ENCODE data around the gene MBNL2. TPM values are rescaled to one million over a fixed set of nuclear protein-coding genes. Genes with fewer than 3 reads are reported as not detected.

The MBNL2 gene
- total RNA-seq, 2 donors from 2014 or later, result 59.6 to 67.7 TPM

DNA sequence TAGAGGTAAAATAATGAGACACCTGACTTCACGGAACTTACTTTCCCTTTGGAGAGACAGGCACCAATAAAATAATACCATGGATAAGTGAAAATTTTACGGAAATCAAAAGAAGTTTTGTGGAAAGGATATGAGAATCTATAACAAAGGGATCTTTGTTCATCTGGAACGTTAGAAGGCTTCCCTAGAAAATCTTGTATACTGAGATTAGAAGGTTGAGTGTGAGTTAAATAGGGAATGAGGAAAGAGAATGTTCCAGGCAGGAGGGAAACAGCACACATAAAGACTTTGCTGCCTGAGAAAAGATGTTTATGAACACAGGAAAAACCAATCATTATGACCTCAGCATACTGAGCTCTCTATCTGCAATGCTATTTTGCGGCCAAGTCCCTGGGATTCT lies 192.3 kb downstream of the MBNL2 start:
- TF ChIP-seq, protein P1, sequence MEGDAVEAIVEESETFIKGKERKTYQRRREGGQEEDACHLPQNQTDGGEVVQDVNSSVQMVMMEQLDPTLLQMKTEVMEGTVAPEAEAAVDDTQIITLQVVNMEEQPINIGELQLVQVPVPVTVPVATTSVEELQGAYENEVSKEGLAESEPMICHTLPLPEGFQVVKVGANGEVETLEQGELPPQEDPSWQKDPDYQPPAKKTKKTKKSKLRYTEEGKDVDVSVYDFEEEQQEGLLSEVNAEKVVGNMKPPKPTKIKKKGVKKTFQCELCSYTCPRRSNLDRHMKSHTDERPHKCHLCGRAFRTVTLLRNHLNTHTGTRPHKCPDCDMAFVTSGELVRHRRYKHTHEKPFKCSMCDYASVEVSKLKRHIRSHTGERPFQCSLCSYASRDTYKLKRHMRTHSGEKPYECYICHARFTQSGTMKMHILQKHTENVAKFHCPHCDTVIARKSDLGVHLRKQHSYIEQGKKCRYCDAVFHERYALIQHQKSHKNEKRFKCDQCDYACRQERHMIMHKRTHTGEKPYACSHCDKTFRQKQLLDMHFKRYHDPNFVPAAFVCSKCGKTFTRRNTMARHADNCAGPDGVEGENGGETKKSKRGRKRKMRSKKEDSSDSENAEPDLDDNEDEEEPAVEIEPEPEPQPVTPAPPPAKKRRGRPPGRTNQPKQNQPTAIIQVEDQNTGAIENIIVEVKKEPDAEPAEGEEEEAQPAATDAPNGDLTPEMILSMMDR (IDR thresholded peaks at IDR 0.05), result no peak
- H3K4me1 ChIP-seq (ENCODE audit: control insufficient read depth in 1 of 2, low read depth in 2 of 2), result no peaks in the 10 kb centered on the region
- no peaks in the 10 kb centered on the region for H3K27me3 ChIP-seq (replicated peaks; ENCODE audit: insufficient read depth)
- no peaks in the 10 kb centered on the region for H3K36me3 ChIP-seq
- H3K27ac ChIP-seq, result no peak overlapping the region
- no peaks in the 10 kb centered on the region for H3K9me3 ChIP-seq
- H3K4me3 ChIP-seq, result no peak overlapping the region
- ATAC-seq (ENCODE audit: insufficient number of reproducible peaks, low FRiP score, low read depth) (no peak), DNase-seq (ENCODE audit: low spot score) (no peak)

DNA sequence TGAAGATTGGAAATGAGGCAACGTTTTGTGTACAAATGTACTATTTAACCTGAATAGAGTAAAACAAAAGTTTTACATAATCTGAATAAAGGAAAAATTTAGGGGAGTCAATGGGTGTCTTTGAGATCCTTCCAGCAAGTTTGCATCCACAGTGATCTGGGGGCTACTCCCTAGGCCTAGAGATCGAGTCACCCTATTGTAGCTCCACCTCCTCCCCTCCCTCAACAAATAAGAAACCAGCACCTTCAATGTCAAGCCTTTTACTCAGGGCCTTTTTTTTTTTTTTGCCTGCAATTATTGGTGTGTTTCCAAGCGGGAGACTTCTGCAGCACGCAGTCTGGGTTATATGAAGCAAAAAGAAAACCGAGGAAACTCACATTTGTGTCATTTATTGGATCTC lies 195.6 kb downstream of the MBNL2 start:
- no peak overlapping the region for H3K4me3 ChIP-seq
- H3K9me3 ChIP-seq, result no peaks in the 10 kb centered on the region
- H3K4me1 ChIP-seq (ENCODE audit: control insufficient read depth in 1 of 2, low read depth in 2 of 2), result peaks cover 2 to 7% of the 10 kb centered on the region in 2 donors
- TF ChIP-seq, protein P1 (IDR thresholded peaks at IDR 0.05), result no peak
- H3K27me3 ChIP-seq (replicated peaks; ENCODE audit: insufficient read depth), result no peaks in the 10 kb centered on the region
- DNase-seq (ENCODE audit: low spot score) (no peak), ATAC-seq (ENCODE audit: insufficient number of reproducible peaks, low FRiP score, low read depth) (no peak)
- no peak overlapping the region for H3K27ac ChIP-seq
- H3K36me3 ChIP-seq, result no peaks in the 10 kb centered on the region

GRCh38 chr13:97422118-97423054 lies 200.3 kb downstream of the MBNL2 start:
- ATAC-seq (ENCODE audit: insufficient number of reproducible peaks, low FRiP score, low read depth) (peak; percentile 33), DNase-seq (ENCODE audit: low spot score) (no peak)
- H3K4me1 ChIP-seq (ENCODE audit: control insufficient read depth in 1 of 2, low read depth in 2 of 2), result peaks cover 12 to 25% of the 10 kb centered on the region in 2 donors
- no peak overlapping the region for H3K27ac ChIP-seq
- TF ChIP-seq, protein P1 (IDR thresholded peaks at IDR 0.05), result no peak
- no peaks in the 10 kb centered on the region for H3K27me3 ChIP-seq (replicated peaks; ENCODE audit: insufficient read depth)
- H3K9me3 ChIP-seq, result no peaks in the 10 kb centered on the region
- no peaks in the 10 kb centered on the region for H3K36me3 ChIP-seq
- H3K4me3 ChIP-seq, result no peak overlapping the region

DNA sequence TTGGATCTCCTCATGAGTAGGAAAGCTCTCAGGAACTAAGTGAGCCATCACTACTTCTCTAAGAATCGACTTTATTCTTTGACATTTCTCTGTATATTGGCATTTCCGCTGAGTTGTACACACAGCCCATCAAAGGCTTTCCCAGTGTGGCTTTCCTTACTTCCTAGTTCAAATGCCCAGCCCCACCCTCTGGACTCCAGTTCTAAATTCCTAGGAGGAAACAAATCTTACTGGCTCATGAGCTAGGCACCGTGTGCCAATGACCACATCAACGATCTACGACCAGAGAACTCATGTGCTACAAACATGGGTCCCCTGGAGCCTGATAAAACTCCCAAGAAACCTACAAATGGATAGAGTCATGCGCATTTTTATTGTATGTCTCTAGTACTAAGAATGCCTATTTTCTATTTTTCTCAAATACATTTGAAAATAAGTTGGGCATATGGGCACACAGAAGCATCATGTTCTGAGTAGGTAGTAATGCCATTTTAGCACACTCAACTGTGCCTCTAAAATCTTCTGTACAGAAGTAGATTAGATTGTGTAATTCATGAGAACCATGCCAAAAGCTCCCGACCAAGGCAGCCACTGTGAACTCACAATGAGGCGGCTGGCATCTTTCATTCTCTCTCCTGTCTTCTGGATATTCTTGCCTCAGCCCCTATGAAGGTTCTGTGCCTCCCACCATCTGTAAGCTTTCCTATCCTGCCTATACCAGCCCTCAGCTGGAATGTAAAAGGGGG lies 201.3 kb downstream of the MBNL2 start:
- no peak for ATAC-seq (ENCODE audit: insufficient number of reproducible peaks, low FRiP score, low read depth)
- TF ChIP-seq, protein P1 (IDR thresholded peaks at IDR 0.05), result no peak
- no peak overlapping the region for H3K27ac ChIP-seq

GRCh38 chr13:97425590-97425989 lies 203.5 kb downstream of the MBNL2 start:
- Histone ChIP-seq H3K27me3 (replicated peaks; ENCODE audit: insufficient read depth) (no peaks in the 10 kb centered on the region), H3K27ac (no peak overlapping the region), H3K4me3 (no peak overlapping the region), H3K9me3 (no peaks in the 10 kb centered on the region), H3K4me1 (ENCODE audit: control insufficient read depth in 1 of 2, low read depth in 2 of 2) (peaks cover 12 to 25% of the 10 kb centered on the region in 2 donors), H3K36me3 (no peaks in the 10 kb centered on the region)
- DNase-seq (ENCODE audit: low spot score) (no peak), ATAC-seq (ENCODE audit: insufficient number of reproducible peaks, low FRiP score, low read depth) (no peak)
- TF ChIP-seq, protein P1 (IDR thresholded peaks at IDR 0.05), result no peak

More for the DNA sequence above, 201.3 kb downstream of the MBNL2 start:
- no peaks in the 10 kb centered on the region for H3K36me3 ChIP-seq
- no peak for DNase-seq (ENCODE audit: low spot score)
- no peak overlapping the region for H3K4me3 ChIP-seq
- H3K27me3 ChIP-seq (replicated peaks; ENCODE audit: insufficient read depth), result no peaks in the 10 kb centered on the region
- H3K4me1 ChIP-seq (ENCODE audit: control insufficient read depth in 1 of 2, low read depth in 2 of 2), result peaks cover 12 to 25% of the 10 kb centered on the region in 2 donors
- H3K9me3 ChIP-seq, result no peaks in the 10 kb centered on the region
